A549 (cell line): ENCODE results near the gene ANKRD13A. TPM values are rescaled to one million over a fixed set of nuclear protein-coding genes. Genes with fewer than 3 reads are reported as not detected.
"Not testable (repeated sequence)": the region's sequence is repeated elsewhere in the genome, so short reads cannot be mapped to it uniquely, and the experiment has no call there.

Experiments used
- ATAC-seq, 2 experiments: fragments of 200-7000 bp in 1 of 2; fragments of >200 bp in 1 of 2; cut with Nextera tagmentation in 1 of 2; cut with Tn5 transposase in 1 of 2; 3 replicates each; pipeline versions ENCODE4 v1.8.0 to v1.9.1; 2018 to 2020; ENCODE audit warnings: mild to moderate bottlenecking in 1 of 2, moderate library complexity in 1 of 2
- CTCF ChIA-PET: fragments of 300-600 bp; sonication (Branson Sonifier 250); formaldehyde crosslinking; extraction: SDS; loops from one replicate; lab custom pipeline; 2021; ENCODE audit warnings: antibody characterized with exemption, inconsistent platforms; lab: Yijun Ruan, JAX
- POLR2A ChIA-PET: fragments of 350-600 bp; formaldehyde crosslinking; extraction: SDS; loops from one replicate; lab custom pipeline; 2021; ENCODE audit warnings: antibody characterized with exemption, inconsistent platforms; lab: Yijun Ruan, JAX
- DNase-seq, 2 experiments: peaks; one replicate each; pipeline versions ENCODE4 v3.0.0 to v3.0.0-alpha.2; 2011 to 2016; ENCODE audit warnings: low read depth in 1 of 2, low spot score in 1 of 2
- FAIRE-seq: peaks from 2 replicates; lab custom pipeline; 2011; peaks lifted over from hg19 to GRCh38; lab: Jason Lieb, UNC
- H3K27ac ChIP-seq, 2 experiments: fragments of >200 bp; sonication (Bioruptor Twin); formaldehyde crosslinking; 3 replicates each; pipeline ENCODE4 v1.5.1; 2016 to 2017
- H3K4me1 ChIP-seq: fragments of >200 bp; sonication (Bioruptor Twin); formaldehyde crosslinking; 3 replicates; pipeline ENCODE4 v1.6.1; 2016
- H3K4me2 ChIP-seq: fragments of >200 bp; sonication (Bioruptor Twin); formaldehyde crosslinking; 3 replicates; pipeline ENCODE4 v1.6.1; 2016
- H3K4me3 ChIP-seq: fragments of >200 bp; sonication (Bioruptor Twin); formaldehyde crosslinking; 3 replicates; pipeline ENCODE4 v1.5.1; 2016
- H3K9me3 ChIP-seq: fragments of >200 bp; sonication (Bioruptor Twin); formaldehyde crosslinking; 3 replicates; pipeline ENCODE4 v1.6.1; 2016
- E2F6 ChIP-seq: IDR thresholded peaks from 2 replicates; pipeline ENCODE4 v1.6.1; 2012; ENCODE audit warnings: low read depth, borderline replicate concordance
- EHF ChIP-seq: fragments of 250-450 bp; sonication (Bioruptor Pico); IDR thresholded peaks from 2 replicates; pipeline ENCODE4 v1.5.0; 2020; ENCODE audit warnings: mild to moderate bottlenecking
- EP300 ChIP-seq, 2 experiments: fragments of >200 bp; sonication (Bioruptor Twin); formaldehyde crosslinking; IDR thresholded peaks; 2 replicates in 1 of 2; 3 replicates in 1 of 2; pipeline ENCODE4 v1.6.1; 2016 to 2017
- ESRRA ChIP-seq: fragments of 150-350 bp; IDR thresholded peaks from 2 replicates; pipeline ENCODE4 v1.6.1; 2014; ENCODE audit warnings: mild to moderate bottlenecking, low read length, borderline replicate concordance
- FOSB ChIP-seq: fragments of 250-450 bp; sonication (Bioruptor Pico); IDR thresholded peaks from 2 replicates; pipeline ENCODE4 v1.5.0; 2020; ENCODE audit warnings: mild to moderate bottlenecking, moderate library complexity
- GATA3 ChIP-seq: IDR thresholded peaks from 2 replicates; pipeline ENCODE4 v1.6.1; 2012; ENCODE audit warnings: borderline replicate concordance
- HES2 ChIP-seq: fragments of >200 bp; sonication (Bioruptor Twin); formaldehyde crosslinking; IDR thresholded peaks from 2 replicates; pipeline ENCODE4 v1.6.1; 2016
- HEYL ChIP-seq: fragments of 250-450 bp; sonication (Bioruptor Pico); IDR thresholded peaks from 2 replicates; pipeline ENCODE4 v1.8.0; 2021; ENCODE audit warnings: mild to moderate bottlenecking, moderate library complexity
- HOXA7 ChIP-seq: fragments of 250-450 bp; sonication (Bioruptor Pico); IDR thresholded peaks from 2 replicates; pipeline ENCODE4 v1.5.0; 2020; ENCODE audit warnings: mild to moderate bottlenecking, moderate library complexity
- HOXB13 ChIP-seq: fragments of 250-450 bp; sonication (Bioruptor Pico); IDR thresholded peaks from 2 replicates; pipeline ENCODE4 v1.5.0; 2020; ENCODE audit warnings: low read depth, mild to moderate bottlenecking, moderate library complexity
- HOXB5 ChIP-seq: fragments of 250-450 bp; sonication (Bioruptor Pico); IDR thresholded peaks from 2 replicates; pipeline ENCODE4 v1.5.0; 2020; ENCODE audit warnings: mild to moderate bottlenecking, moderate library complexity
- KDM1A ChIP-seq: fragments of 200-600 bp; sonication (generic); IDR thresholded peaks from 2 replicates; pipeline ENCODE4 v1.6.1; 2016; ENCODE audit warnings: low read depth, mild to moderate bottlenecking
- NFE2L2 ChIP-seq: fragments of 150-350 bp; conservative IDR thresholded peaks from 2 replicates; pipeline ENCODE4 v1.6.1; 2014; ENCODE audit warnings: low read length
- NPAS2 ChIP-seq: fragments of 250-450 bp; sonication (Bioruptor Pico); IDR thresholded peaks from 2 replicates; pipeline ENCODE4 v1.8.0; 2022; ENCODE audit warnings: mild to moderate bottlenecking, moderate library complexity, borderline replicate concordance
- POLR2AphosphoS2 ChIP-seq: conservative IDR thresholded peaks from 2 replicates; pipeline ENCODE4 v1.6.1; 2012; ENCODE audit warnings: low read length, improper control_type of control experiment, inconsistent platforms
- RNF2 ChIP-seq: fragments of 200-600 bp; sonication (generic); IDR thresholded peaks from 2 replicates; pipeline ENCODE4 v1.6.1; 2016; ENCODE audit warnings: low read depth, mild to moderate bottlenecking, antibody characterized with exemption, moderate library complexity, borderline replicate concordance
- SREBF2 ChIP-seq: fragments of 450-650 bp; IDR thresholded peaks from 2 replicates; pipeline ENCODE4 v1.6.1; 2014; ENCODE audit warnings: mild to moderate bottlenecking, moderate library complexity
- ZNF302 ChIP-seq: fragments of 250-450 bp; sonication (Bioruptor Pico); IDR thresholded peaks from 2 replicates; pipeline ENCODE4 v1.9.0; 2021; ENCODE audit warnings: inconsistent platforms, mild to moderate bottlenecking, moderate library complexity
- WGBS: methylation state at CpG from one replicate; pipeline ENCODE4 v1.1.6; 2017; ENCODE audit errors: missing lambda C conversion rate; 5-methylcytosine and 5-hydroxymethylcytosine counted together
- polyA plus RNA-seq, 4 experiments: library from polyadenylated mRNA; depleted of rRNA in 3 of 4; stranded (reverse); fragments of >200 nt; fragmentation: RNase III in 1 of 4; extraction: RNeasy Plus Mini Kit Qiagen cat#74134 plus additional on column Dnase treatment in 1 of 4; gene quantifications; 2 replicates in 3 of 4; 3 replicates in 1 of 4; pipeline ENCODE4 v1.2.3, GENCODE V29; 2011 to 2017
- TF ChIP-seq, protein P1 (sequence below): fragments of 450-650 bp; IDR thresholded peaks from 2 replicates; pipeline ENCODE4 v1.6.1; 2014; ENCODE audit warnings: antibody characterized with exemption
- TF ChIP-seq, protein P2 (sequence below): fragments of >200 bp; sonication (Bioruptor Twin); formaldehyde crosslinking; IDR thresholded peaks from 3 replicates; pipeline ENCODE4 v1.5.1; 2016
- TF ChIP-seq, protein P3 (sequence below): IDR thresholded peaks from 2 replicates; pipeline ENCODE4 v1.6.1; 2012

ANKRD13A gene
- polyA plus RNA-seq, 2 of the 4 experiments (the other 2 are of a cell fraction): 12.1 to 23.8 TPM

- H3K4me3 ChIP-seq: no peak overlapping the region
- 91% methylated on average over 2 of the region's 2 CpGs for WGBS
- H3K9me3 ChIP-seq: no peaks in the 10 kb centered on the region
- no peak for FAIRE-seq
- CTCF ChIA-PET: interaction anchor here (1.6 to 2.6 kb wide), 2 partner anchors 17 to 23 kb away, joined by 3 to 8 read pairs; no protein-coding TSS in a partner anchor
- ATAC-seq: no peak
- TF ChIP-seq HOXB13 (CRISPR knock-in tag) (no peak), HOXA7 (no peak), HES2 (no peak)
- TF ChIP-seq, protein P1, sequence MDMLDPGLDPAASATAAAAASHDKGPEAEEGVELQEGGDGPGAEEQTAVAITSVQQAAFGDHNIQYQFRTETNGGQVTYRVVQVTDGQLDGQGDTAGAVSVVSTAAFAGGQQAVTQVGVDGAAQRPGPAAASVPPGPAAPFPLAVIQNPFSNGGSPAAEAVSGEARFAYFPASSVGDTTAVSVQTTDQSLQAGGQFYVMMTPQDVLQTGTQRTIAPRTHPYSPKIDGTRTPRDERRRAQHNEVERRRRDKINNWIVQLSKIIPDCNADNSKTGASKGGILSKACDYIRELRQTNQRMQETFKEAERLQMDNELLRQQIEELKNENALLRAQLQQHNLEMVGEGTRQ: no peak
- no peak for DNase-seq
- peak overlapping the region; percentile 56; the same call in 1 of the 3 replicates for H3K4me2 ChIP-seq
- peaks cover 36% of the 10 kb centered on the region for H3K4me1 ChIP-seq
- H3K27ac ChIP-seq: peak overlapping the region; percentile 53 to 73; a peak in 5 of 6 replicates
- POLR2A ChIA-PET: no interaction called here
These were observed 60.4 kb downstream of the ANKRD13A start for GRCh38 chr12:110059651-110060000.

- no peak overlapping the region for H3K4me3 ChIP-seq
- H3K4me2 ChIP-seq: no peak overlapping the region
- no peaks in the 10 kb centered on the region for H3K9me3 ChIP-seq
- WGBS: 87% methylated on average over 2 of the region's 2 CpGs
- ATAC-seq: no peak
- H3K4me1 ChIP-seq: peaks cover 13% of the 10 kb centered on the region
- ChIA-PET CTCF (no interaction called here), POLR2A (no interaction called here)
- peak overlapping the region in 1 of 2 experiments; percentile 73; a peak in 1 of 6 replicates for H3K27ac ChIP-seq
- TF ChIP-seq POLR2AphosphoS2 (no peak), KDM1A (no peak), RNF2 (no peak), HOXB13 (CRISPR knock-in tag) (no peak), NPAS2 (CRISPR knock-in tag) (no peak), FOSB (CRISPR knock-in tag) (no peak), HEYL (CRISPR knock-in tag) (no peak), EHF (CRISPR knock-in tag) (no peak), ZNF302 (no peak), NFE2L2 (no peak), EP300 (IDR thresholded peaks at IDR 0.05) (no peak)
- TF ChIP-seq, protein P2, sequence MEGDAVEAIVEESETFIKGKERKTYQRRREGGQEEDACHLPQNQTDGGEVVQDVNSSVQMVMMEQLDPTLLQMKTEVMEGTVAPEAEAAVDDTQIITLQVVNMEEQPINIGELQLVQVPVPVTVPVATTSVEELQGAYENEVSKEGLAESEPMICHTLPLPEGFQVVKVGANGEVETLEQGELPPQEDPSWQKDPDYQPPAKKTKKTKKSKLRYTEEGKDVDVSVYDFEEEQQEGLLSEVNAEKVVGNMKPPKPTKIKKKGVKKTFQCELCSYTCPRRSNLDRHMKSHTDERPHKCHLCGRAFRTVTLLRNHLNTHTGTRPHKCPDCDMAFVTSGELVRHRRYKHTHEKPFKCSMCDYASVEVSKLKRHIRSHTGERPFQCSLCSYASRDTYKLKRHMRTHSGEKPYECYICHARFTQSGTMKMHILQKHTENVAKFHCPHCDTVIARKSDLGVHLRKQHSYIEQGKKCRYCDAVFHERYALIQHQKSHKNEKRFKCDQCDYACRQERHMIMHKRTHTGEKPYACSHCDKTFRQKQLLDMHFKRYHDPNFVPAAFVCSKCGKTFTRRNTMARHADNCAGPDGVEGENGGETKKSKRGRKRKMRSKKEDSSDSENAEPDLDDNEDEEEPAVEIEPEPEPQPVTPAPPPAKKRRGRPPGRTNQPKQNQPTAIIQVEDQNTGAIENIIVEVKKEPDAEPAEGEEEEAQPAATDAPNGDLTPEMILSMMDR: no peak
- FAIRE-seq: no peak
- DNase-seq: no peak
These were observed 63.0 kb downstream of the ANKRD13A start for GRCh38 chr12:110062241-110062640.

DNA sequence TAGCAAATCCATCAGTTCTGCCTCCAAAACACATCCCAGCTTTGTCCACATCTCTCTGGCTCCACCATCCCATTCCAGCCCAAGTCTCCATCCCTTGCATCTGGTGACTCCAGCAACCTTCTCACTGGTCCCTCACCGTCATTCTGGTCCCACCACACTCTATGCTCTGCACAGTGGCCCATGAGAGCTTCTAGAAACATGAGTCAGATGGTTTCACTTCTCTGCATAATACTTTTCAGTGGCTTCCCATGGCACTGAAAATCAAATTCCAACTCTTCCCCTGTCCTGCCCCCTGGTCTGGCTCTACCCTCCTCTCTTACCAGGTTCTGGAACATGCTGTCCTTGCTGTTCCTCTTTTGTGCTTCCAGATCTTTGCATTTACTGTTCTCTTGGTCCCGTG lies 66.3 kb downstream of the ANKRD13A start:
- no peaks in the 10 kb centered on the region for H3K9me3 ChIP-seq
- no peak for FAIRE-seq
- peaks cover 3% of the 10 kb centered on the region for H3K4me1 ChIP-seq

DNA sequence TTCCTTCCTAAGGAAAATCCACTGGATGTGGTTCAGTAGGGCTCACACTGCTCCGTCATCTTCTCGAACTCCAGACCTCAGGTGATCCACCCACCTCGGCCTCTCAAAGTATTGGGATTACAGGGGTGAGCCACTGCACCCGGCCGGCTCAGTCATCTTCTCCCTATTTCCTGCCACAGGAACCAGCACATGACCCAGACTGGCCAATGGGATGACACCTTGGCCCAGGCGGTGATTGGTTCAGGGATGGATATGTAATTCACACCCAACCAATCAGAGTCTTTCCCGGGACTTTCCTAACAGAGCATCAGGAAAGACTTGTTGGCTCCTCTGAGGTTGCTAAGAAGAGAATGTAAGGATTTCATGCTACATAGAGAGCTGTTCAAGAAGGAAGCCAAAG lies 68.3 kb downstream of the ANKRD13A start:
- DNase-seq: peak in 1 of 2 experiments; percentile 52
- no peaks in the 10 kb centered on the region for H3K9me3 ChIP-seq
- no peak overlapping the region for H3K27ac ChIP-seq
- ChIA-PET CTCF (interaction anchor here (1.3 to 1.5 kb wide), 2 partner anchors 9 to 43 kb away, joined by 3 to 5 read pairs; no protein-coding TSS in a partner anchor), POLR2A (no interaction called here)
- no peak overlapping the region for H3K4me3 ChIP-seq
- H3K4me2 ChIP-seq: no peak overlapping the region
- WGBS: 83% methylated on average over 7 of the region's 7 CpGs
- no peaks in the 10 kb centered on the region for H3K4me1 ChIP-seq
- peak in 1 of 2 experiments; percentile 66; a peak in 3 of 6 replicates for ATAC-seq
- TF ChIP-seq SREBF2 (no peak), ESRRA (no peak), E2F6 (no peak), GATA3 (no peak)
- TF ChIP-seq, protein P1: peak; percentile 72
- TF ChIP-seq, protein P3, sequence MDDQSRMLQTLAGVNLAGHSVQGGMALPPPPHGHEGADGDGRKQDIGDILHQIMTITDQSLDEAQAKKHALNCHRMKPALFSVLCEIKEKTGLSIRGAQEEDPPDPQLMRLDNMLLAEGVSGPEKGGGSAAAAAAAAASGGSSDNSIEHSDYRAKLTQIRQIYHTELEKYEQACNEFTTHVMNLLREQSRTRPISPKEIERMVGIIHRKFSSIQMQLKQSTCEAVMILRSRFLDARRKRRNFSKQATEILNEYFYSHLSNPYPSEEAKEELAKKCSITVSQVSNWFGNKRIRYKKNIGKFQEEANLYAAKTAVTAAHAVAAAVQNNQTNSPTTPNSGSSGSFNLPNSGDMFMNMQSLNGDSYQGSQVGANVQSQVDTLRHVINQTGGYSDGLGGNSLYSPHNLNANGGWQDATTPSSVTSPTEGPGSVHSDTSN: no peak
- FAIRE-seq: no peak

More for the DNA sequence above, 66.3 kb downstream of the ANKRD13A start:
- Histone ChIP-seq H3K27ac (no peak overlapping the region), H3K4me3 (no peak overlapping the region), H3K4me2 (no peak overlapping the region)
- TF ChIP-seq HOXB5 (CRISPR knock-in tag): no peak
- ATAC-seq: no peak
- DNase-seq: no peak
- ChIA-PET CTCF (no interaction called here), POLR2A (no interaction called here)
- WGBS: 61% methylated on average over 2 of the region's 2 CpGs

DNA sequence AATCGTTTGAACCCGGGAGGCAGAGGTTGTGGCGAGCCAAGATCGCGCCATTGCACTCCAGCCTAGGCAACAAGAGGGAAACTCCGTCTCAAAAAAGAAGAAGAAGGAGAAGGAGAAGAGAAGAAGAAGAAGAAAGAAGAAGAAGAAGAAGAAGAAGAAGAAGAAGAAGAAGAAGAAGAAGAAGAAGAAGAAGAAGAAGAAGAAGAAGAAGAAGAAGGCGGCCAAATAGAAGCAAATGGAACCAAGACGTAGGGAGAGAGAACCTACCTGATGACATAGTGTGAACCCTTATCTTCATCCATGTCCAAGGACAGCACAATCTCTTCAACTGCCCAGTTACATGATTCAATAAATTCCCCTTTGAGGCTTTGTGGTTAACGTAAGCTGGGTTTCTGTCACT lies 68.9 kb downstream of the ANKRD13A start:
- DNase-seq, H3K4me1 ChIP-seq, H3K27ac ChIP-seq, POLR2A ChIA-PET, H3K4me2 ChIP-seq, FAIRE-seq, H3K4me3 ChIP-seq, H3K9me3 ChIP-seq, ATAC-seq: not testable (repeated sequence)
- CTCF ChIA-PET: interaction anchor here (1.2 to 1.5 kb wide), 3 partner anchors 9 to 33 kb away, joined by 3 to 5 read pairs (median 3); no protein-coding TSS in a partner anchor
- WGBS: 89% methylated on average over 9 of the region's 9 CpGs
